OCI-LY3 (cell line): ENCODE measurements around the gene FBXW8.

Experiments used
- CTCF ChIP-seq: fragments of 200-600, 300-600 bp; sonication (generic); IDR thresholded peaks from 2 replicates; pipeline ENCODE4 v1.5.1; 2014; ENCODE audit warnings: antibody characterized with exemption, low read length, low read depth
- EZH2phosphoT487 ChIP-seq: fragments of 200-600 bp; shearing (Covaris generic); IDR thresholded peaks from 2 replicates; pipeline ENCODE4 v1.6.1; 2018; ENCODE audit warnings: antibody characterized with exemption, mixed run types, low read depth

- TF ChIP-seq CTCF: no peak
- no peak for TF ChIP-seq EZH2phosphoT487
Measured at GRCh38 chr12:116948298-116948697, 37.5 kb downstream of the FBXW8 start.
